K562 (cell line): ENCODE data around the gene PLPPR2. TPM values are rescaled to one million over a fixed set of nuclear protein-coding genes. Genes with fewer than 3 reads are reported as not detected.

Experiments
- CC2D1A ChIP-seq: fragments of 450-650 bp; IDR thresholded peaks from 2 replicates; pipeline ENCODE4 v1.6.1; 2017; ENCODE audit warnings: mild to moderate bottlenecking
- CCAR2 ChIP-seq: fragments of 200-400 bp; formaldehyde crosslinking; IDR thresholded peaks from 2 replicates; pipeline ENCODE4 v1.6.1; 2017; ENCODE audit warnings: mild to moderate bottlenecking, low read depth, low read length
- DEAF1 ChIP-seq: fragments of 450-650 bp; formaldehyde crosslinking; IDR thresholded peaks from 2 replicates; pipeline ENCODE4 v1.4.0; 2020; ENCODE audit warnings: mild to moderate bottlenecking, moderate library complexity
- FOS ChIP-seq: IDR thresholded peaks from 3 replicates; pipeline ENCODE4 v1.6.1; 2011; ENCODE audit not compliant: insufficient read length; ENCODE audit errors: extremely low read depth
- FOXA3 ChIP-seq, 2 experiments: fragments of 450-650 bp in 1 of 2; sonication (generic) in 1 of 2; formaldehyde crosslinking; IDR thresholded peaks in 1 of 2; conservative IDR thresholded peaks in 1 of 2; 2 replicates each; pipeline versions ENCODE4 v1.4.0 to v1.8.0; 2020 to 2022; ENCODE audit warnings: mild to moderate bottlenecking in 2 of 2, missing genetic modification reagents in 1 of 2
- FOXP1 ChIP-seq: sonication (generic); formaldehyde crosslinking; IDR thresholded peaks from 2 replicates; pipeline ENCODE4 v1.8.0; 2022; ENCODE audit warnings: mild to moderate bottlenecking, missing genetic modification reagents
- HMG20A ChIP-seq: fragments of 450-650 bp; formaldehyde crosslinking; conservative IDR thresholded peaks from 2 replicates; pipeline ENCODE4 v1.4.0; 2020; ENCODE audit warnings: mild to moderate bottlenecking, mixed read lengths
- HMGXB4 ChIP-seq: sonication (generic); formaldehyde crosslinking; IDR thresholded peaks from 2 replicates; pipeline ENCODE4 v1.8.1; 2023; ENCODE audit warnings: mild to moderate bottlenecking, missing genetic modification reagents
- KDM2B ChIP-seq: fragments of 250-450 bp; sonication (Bioruptor Pico); IDR thresholded peaks from 2 replicates; pipeline ENCODE4 v1.8.0; 2021; ENCODE audit warnings: mild to moderate bottlenecking, moderate library complexity
- NFE2 ChIP-seq: IDR thresholded peaks from 2 replicates; pipeline ENCODE4 v1.6.1; 2014; ENCODE audit warnings: antibody characterized with exemption, low read depth
- NR4A1 ChIP-seq, 2 experiments: fragments of 250-450 bp in 1 of 2; fragments of 450-650 bp in 1 of 2; sonication (Bioruptor Pico) in 1 of 2; IDR thresholded peaks; 2 replicates each; pipeline versions ENCODE4 v1.4.0 to v1.6.1; 2016 to 2020; ENCODE audit warnings: mild to moderate bottlenecking in 2 of 2, missing compliant biosample characterization in 1 of 2, missing genetic modification characterization in 1 of 2, moderate library complexity in 1 of 2
- PML ChIP-seq: IDR thresholded peaks from 2 replicates; pipeline ENCODE4 v1.6.1; 2012; ENCODE audit warnings: low read length, inconsistent platforms
- PTTG1 ChIP-seq: fragments of 450-650 bp; IDR thresholded peaks from 2 replicates; pipeline ENCODE4 v1.6.1; 2016; ENCODE audit warnings: low read depth, mild to moderate bottlenecking, missing genetic modification characterization, missing compliant biosample characterization
- RHOXF2B ChIP-seq: fragments of 250-450 bp; sonication (Bioruptor Pico); conservative IDR thresholded peaks from 2 replicates; pipeline ENCODE4 v1.5.1; 2021
- RUNX1 ChIP-seq: sonication (generic); IDR thresholded peaks from 2 replicates; pipeline ENCODE4 v1.6.1; 2016; ENCODE audit warnings: antibody characterized with exemption, low read depth
- SMARCA5 ChIP-seq: fragments of 450-650 bp; IDR thresholded peaks from 2 replicates; pipeline ENCODE4 v1.6.1; 2016
- U2AF2 ChIP-seq: fragments of 200-400 bp; formaldehyde crosslinking; optimal IDR thresholded peaks from 2 replicates; pipeline ENCODE3; 2017; ENCODE audit warnings: low read depth, mild to moderate bottlenecking, low read length
- ZBTB11 ChIP-seq, 3 experiments: fragments of 200-800 bp in 1 of 3; fragments of 250-450 bp in 1 of 3; fragments of 450-650 bp in 1 of 3; sonication (Bioruptor Pico) in 1 of 3; sonication (Bioruptor generic) in 1 of 3; formaldehyde crosslinking in 1 of 3; IDR thresholded peaks; 2 replicates each; pipeline versions ENCODE4 v1.6.1 to v1.8.0; 2016 to 2022; ENCODE audit warnings: mild to moderate bottlenecking in 2 of 3, missing genetic modification characterization in 2 of 3, missing compliant biosample characterization in 1 of 3, moderate library complexity in 1 of 3
- ZFX ChIP-seq: sonication (generic); formaldehyde crosslinking; IDR thresholded peaks from 2 replicates; pipeline ENCODE4 v1.8.0; 2022; ENCODE audit warnings: mild to moderate bottlenecking, missing genetic modification reagents, moderate library complexity
- ZSCAN32 ChIP-seq: fragments of 450-650 bp; formaldehyde crosslinking; IDR thresholded peaks from 2 replicates; pipeline ENCODE4 v1.4.0; 2020; ENCODE audit warnings: mild to moderate bottlenecking, moderate library complexity
- polyA plus RNA-seq, 8 experiments: library from polyadenylated mRNA; depleted of rRNA in 4 of 8; stranded (reverse) in 5 of 8; unstranded in 3 of 8; fragments of >200 nt; fragmentation: Nextera tagmentation in 2 of 8; fragmentation: Illumina TruSeq in 1 of 8; extraction: Ambion mirVana in 2 of 8; extraction: Trizol in 1 of 8; gene quantifications; 2 replicates each; pipeline versions ENCODE4 v1.2.1 to v1.2.3, GENCODE V29; 2011 to 2014; ENCODE audit warnings: inconsistent platforms in 1 of 8, missing spikeins in 1 of 8
- total RNA-seq, 7 experiments: library from RNA; depleted of rRNA in 6 of 7; stranded (reverse); fragments of >200 nt in 6 of 7; fragmentation: Illumina TruSeq in 2 of 7; extraction: Trizol in 2 of 7; gene quantifications; 2 replicates each; pipeline versions ENCODE4 v1.2.1 to v1.2.3, GENCODE V29; 2011 to 2021; ENCODE audit warnings: low replicate concordance in 1 of 7

Gene PLPPR2
- total and polyA plus RNA-seq, 9 of the 15 experiments (the other 6 are each of a cell fraction or from before 2014, with no cell fraction given): 0.49 to 15.9 (median 3.4) TPM

DNA sequence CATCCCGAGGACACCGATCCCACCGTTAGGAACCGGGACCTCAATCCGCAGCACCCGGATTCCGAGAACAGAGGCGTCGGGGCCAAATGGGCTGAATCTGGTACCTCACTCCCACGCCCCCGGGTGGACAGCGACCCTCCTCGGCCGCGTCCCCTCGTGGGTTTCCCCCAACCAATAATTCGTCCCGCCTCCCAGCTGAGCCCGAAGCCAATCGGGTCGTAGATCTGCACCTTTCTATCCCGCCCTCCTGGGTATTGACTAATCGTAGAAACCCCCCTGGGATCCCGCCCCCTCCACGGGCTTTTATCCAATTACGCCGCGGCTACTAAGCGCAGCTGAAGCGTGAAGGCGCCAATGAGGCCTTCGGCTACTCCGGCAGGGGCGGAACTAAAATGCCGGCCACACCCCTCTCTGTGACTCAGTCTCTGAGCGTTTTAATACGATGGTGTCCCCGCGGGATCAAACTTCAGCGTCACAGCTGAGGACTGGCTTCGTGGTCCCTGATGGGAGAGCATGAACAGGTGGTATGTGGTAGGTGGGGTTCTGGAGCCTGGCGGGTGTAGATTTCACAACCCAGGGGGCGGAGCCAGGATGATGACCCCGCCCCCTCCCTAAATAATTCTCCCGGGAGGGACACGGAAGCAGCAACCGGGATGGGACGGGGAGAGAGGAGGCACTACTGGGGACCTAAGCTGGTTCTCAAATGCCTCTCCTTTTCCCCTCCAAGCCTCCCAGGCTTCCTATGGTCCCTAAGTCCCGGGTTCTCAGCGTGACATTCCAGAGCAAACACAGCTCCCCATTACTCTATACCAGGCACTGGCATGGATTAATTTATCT lies 8.9 kb upstream of the PLPPR2 start, which contains the start of the genes CCDC159 and TMEM205 (continued):
- TF ChIP-seq CC2D1A (0 out of 2 replicates have a peak, but pooled peaks have one; percentile 12), HMGXB4 (no peak), SMARCA5 (no peak), FOS (peak; percentile 90), FOXP1 (CRISPR knock-in tag) (no peak; the same call in 1 of the 2 replicates), RUNX1 (no peak), NFE2 (no peak), PML (peak; percentile 33; the same call in 1 of the 2 replicates), ZSCAN32 (CRISPR knock-in tag) (no peak), RHOXF2B (CRISPR knock-in tag) (no peak), ZBTB11 (CRISPR knock-in tag; IDR thresholded peaks at IDR 0.05) (no peak), KDM2B (CRISPR knock-in tag) (no peak; the same call in 1 of the 2 replicates), DEAF1 (CRISPR knock-in tag) (no peak), PTTG1 (tag) (no peak), HMG20A (CRISPR knock-in tag) (no peak), ZFX (CRISPR knock-in tag) (no peak), U2AF2 (no peak), NR4A1 (CRISPR knock-in tag; IDR thresholded peaks at IDR 0.05) (no peak), NR4A1 (tag; IDR thresholded peaks at IDR 0.05) (no peak), CCAR2 (no peak), FOXA3 (CRISPR knock-in tag; conservative IDR thresholded peaks at IDR 0.05 in 1 of 2, IDR thresholded peaks at IDR 0.05 in 1 of 2) (peak in 1 of 2 experiments; percentile 55; a peak in 1 of 4 replicates)
